ENCODE results near the gene XPNPEP2.
A peak's percentile ranks its signal among the peaks of the same experiment; 100 is the strongest.
"Not testable (repeated sequence)": the region's sequence is repeated elsewhere in the genome, so short reads cannot be mapped to it uniquely, and the experiment has no call there.

The XPNPEP2 gene

GRCh38 chrX:129719931-129720530, 18.7 kb upstream of the XPNPEP2 start:
- DNase-seq (ENCODE audit: low spot score), result no peak

- DNase-seq (ENCODE audit: low spot score), result no peak
Observed at GRCh38 chrX:129720741-129721140, 18.0 kb upstream of the XPNPEP2 start.

- no peak for DNase-seq (ENCODE audit: low spot score)
Observed at GRCh38 chrX:129721414-129721813, 17.4 kb upstream of the XPNPEP2 start.

GRCh38 chrX:129721870-129722269, 16.9 kb upstream of the XPNPEP2 start:
- no peak for DNase-seq (ENCODE audit: low spot score)

- no peak for DNase-seq (ENCODE audit: low spot score)
Observed at GRCh38 chrX:129723511-129723910, 15.3 kb upstream of the XPNPEP2 start.

GRCh38 chrX:129724754-129725153, 14.0 kb upstream of the XPNPEP2 start:
- no peak for DNase-seq (ENCODE audit: low spot score)

- peak; percentile 31 for DNase-seq (ENCODE audit: low spot score)
Observed at GRCh38 chrX:129726307-129727111, 12.3 kb upstream of the XPNPEP2 start.

- DNase-seq (ENCODE audit: low spot score), result no peak
Observed at GRCh38 chrX:129728061-129728460, 10.7 kb upstream of the XPNPEP2 start.

- DNase-seq (ENCODE audit: low spot score), result no peak
Observed at GRCh38 chrX:129731228-129731627, 7.6 kb upstream of the XPNPEP2 start.

GRCh38 chrX:129732857-129733256, 5.9 kb upstream of the XPNPEP2 start:
- DNase-seq (ENCODE audit: low spot score), result no peak

- no peak for DNase-seq (ENCODE audit: low spot score)
Observed at GRCh38 chrX:129733335-129733734, 5.4 kb upstream of the XPNPEP2 start.

GRCh38 chrX:129736491-129736890, 2.3 kb upstream of the XPNPEP2 start:
- no peak for DNase-seq (ENCODE audit: low spot score)

GRCh38 chrX:129737916-129738315, 863 bp upstream of the XPNPEP2 start:
- no peak for DNase-seq (ENCODE audit: low spot score)

- no peak for DNase-seq (ENCODE audit: low spot score)
Observed at GRCh38 chrX:129739578-129739977, 799 bp downstream of the XPNPEP2 start.

- no peak for DNase-seq (ENCODE audit: low spot score)
Observed at GRCh38 chrX:129741880-129742758, 3.3 kb downstream of the XPNPEP2 start.

- DNase-seq (ENCODE audit: low spot score), result not testable (repeated sequence)
Observed at GRCh38 chrX:129742759-129743152, 4.0 kb downstream of the XPNPEP2 start.

GRCh38 chrX:129743821-129744220, 5.0 kb downstream of the XPNPEP2 start:
- no peak for DNase-seq (ENCODE audit: low spot score)

- no peak for DNase-seq (ENCODE audit: low spot score)
Observed at GRCh38 chrX:129744861-129745321, 6.1 kb downstream of the XPNPEP2 start.

- DNase-seq (ENCODE audit: low spot score), result no peak
Observed at GRCh38 chrX:129746557-129747470, 8.0 kb downstream of the XPNPEP2 start.

- no peak for DNase-seq (ENCODE audit: low spot score)
Observed at GRCh38 chrX:129747533-129747932, 8.8 kb downstream of the XPNPEP2 start.

GRCh38 chrX:129748305-129748704, 9.5 kb downstream of the XPNPEP2 start:
- no peak for DNase-seq (ENCODE audit: low spot score)

GRCh38 chrX:129749069-129749468, 10.3 kb downstream of the XPNPEP2 start:
- DNase-seq (ENCODE audit: low spot score), result no peak
